Activated CD8-positive, alpha-beta memory T cell treated with anti-CD3 and anti-CD28 coated beads for 36 hours (primary cell): ENCODE measurements around the gene CHN2. TPM values are rescaled to one million over a fixed set of nuclear protein-coding genes. Genes with fewer than 3 reads are reported as not detected.
"Not testable (repeated sequence)": the region's sequence is repeated elsewhere in the genome, so short reads cannot be mapped to it uniquely, and the experiment has no call there.

ENCODE experiments used
- CTCF ChIA-PET: fragments of 350-600 bp; sonication (Branson Sonifier 250); formaldehyde crosslinking; loops from one replicate; lab custom pipeline; 2021; ENCODE audit warnings: antibody characterized with exemption; lab: Charles Lee
- POLR2A ChIA-PET: fragments of 350-600 bp; sonication (Branson Sonifier 250); formaldehyde crosslinking; loops from one replicate; lab custom pipeline; 2021; ENCODE audit warnings: antibody characterized with exemption; lab: Charles Lee
- total RNA-seq, 2 experiments: library from RNA; stranded (reverse); gene quantifications; one replicate each; pipeline ENCODE4 v1.2.3, GENCODE V29; 2021

The CHN2 gene
- total RNA-seq, 2 experiments from 2014 or later, result 4.8 to 6.1 TPM

GRCh38 chr7:29247224-29247962, 52.8 kb downstream of the CHN2 start:
- CTCF ChIA-PET, result no interaction called here
- POLR2A ChIA-PET, result no interaction called here

GRCh38 chr7:29247963-29248236, 53.3 kb downstream of the CHN2 start:
- POLR2A ChIA-PET, result no interaction called here
- CTCF ChIA-PET, result no interaction called here

- POLR2A ChIA-PET, result no interaction called here
Measured at GRCh38 chr7:29248713-29249382, 54.3 kb downstream of the CHN2 start.

GRCh38 chr7:29249383-29249750, 54.8 kb downstream of the CHN2 start:
- CTCF ChIA-PET, result no interaction called here
- POLR2A ChIA-PET, result no interaction called here

More at GRCh38 chr7:29248713-29249382, 54.3 kb downstream of the CHN2 start:
- CTCF ChIA-PET, result no interaction called here

GRCh38 chr7:29249860-29250259, 55.3 kb downstream of the CHN2 start:
- POLR2A ChIA-PET, result no interaction called here
- CTCF ChIA-PET, result no interaction called here

GRCh38 chr7:29253225-29253624, 58.6 kb downstream of the CHN2 start:
- ChIA-PET POLR2A (interaction anchor here (0.6 kb wide), 1 partner anchor 30 kb away, joined by 5 read pairs; no protein-coding TSS in a partner anchor), CTCF (interaction anchor here (1.0 kb wide), 1 partner anchor 64 kb away, joined by 3 read pairs; no protein-coding TSS in a partner anchor)

- ChIA-PET POLR2A (no interaction called here), CTCF (no interaction called here)
Measured at GRCh38 chr7:29254591-29254990, 60.0 kb downstream of the CHN2 start.

GRCh38 chr7:29255199-29255878, 60.8 kb downstream of the CHN2 start:
- ChIA-PET POLR2A (no interaction called here), CTCF (no interaction called here)

- CTCF ChIA-PET, result no interaction called here
Measured at GRCh38 chr7:29255906-29256692, 61.5 kb downstream of the CHN2 start.

GRCh38 chr7:29256693-29257002, 62.1 kb downstream of the CHN2 start:
- ChIA-PET POLR2A (no interaction called here), CTCF (no interaction called here)

More at GRCh38 chr7:29255906-29256692, 61.5 kb downstream of the CHN2 start:
- POLR2A ChIA-PET, result no interaction called here

- CTCF ChIA-PET, result no interaction called here
- POLR2A ChIA-PET, result no interaction called here
Measured at GRCh38 chr7:29258951-29259350, 64.4 kb downstream of the CHN2 start.

- CTCF ChIA-PET, result no interaction called here
Measured at GRCh38 chr7:29262191-29262917, 67.8 kb downstream of the CHN2 start.

GRCh38 chr7:29263601-29264207, 69.1 kb downstream of the CHN2 start:
- POLR2A ChIA-PET, CTCF ChIA-PET: not testable (repeated sequence)

More at GRCh38 chr7:29262191-29262917, 67.8 kb downstream of the CHN2 start:
- POLR2A ChIA-PET, result interaction anchor here (0.7 kb wide), 1 partner anchor 34 kb away, joined by 3 read pairs; no protein-coding TSS in a partner anchor

- POLR2A ChIA-PET, result interaction anchor here (0.8 kb wide), 1 partner anchor 13 kb away, joined by 3 read pairs; no protein-coding TSS in a partner anchor
- CTCF ChIA-PET, result interaction anchor here (0.6 to 1.3 kb wide), 3 partner anchors 21 to 819 kb away, joined by 3 read pairs; no protein-coding TSS in a partner anchor
Measured at GRCh38 chr7:29265208-29265923, 70.8 kb downstream of the CHN2 start.

GRCh38 chr7:29269935-29270334, 75.4 kb downstream of the CHN2 start:
- ChIA-PET POLR2A (interaction anchor here (0.6 kb wide), 1 partner anchor 14 kb away, joined by 8 read pairs; no protein-coding TSS in a partner anchor), CTCF (interaction anchor here (0.6 to 0.8 kb wide), 3 partner anchors 11 to 80 kb away, joined by 3 to 4 read pairs (median 3); no protein-coding TSS in a partner anchor)

GRCh38 chr7:29270594-29271318, 76.2 kb downstream of the CHN2 start:
- ChIA-PET CTCF (interaction anchor here (0.6 to 0.8 kb wide), 2 partner anchors 74 to 81 kb away, joined by 3 read pairs; no protein-coding TSS in a partner anchor), POLR2A (no interaction called here)

- CTCF ChIA-PET, result no interaction called here
Measured at GRCh38 chr7:29271319-29271658, 76.7 kb downstream of the CHN2 start.

More at GRCh38 chr7:29271319-29271658, 76.7 kb downstream of the CHN2 start:
- POLR2A ChIA-PET, result no interaction called here
